ENCODE results near the gene ZBTB20. TPM values are rescaled to one million over a fixed set of nuclear protein-coding genes. Genes with fewer than 3 reads are reported as not detected.

ZBTB20 gene
- total RNA-seq, 2 experiments from 2014 or later: 5.1 to 5.3 TPM

DNA sequence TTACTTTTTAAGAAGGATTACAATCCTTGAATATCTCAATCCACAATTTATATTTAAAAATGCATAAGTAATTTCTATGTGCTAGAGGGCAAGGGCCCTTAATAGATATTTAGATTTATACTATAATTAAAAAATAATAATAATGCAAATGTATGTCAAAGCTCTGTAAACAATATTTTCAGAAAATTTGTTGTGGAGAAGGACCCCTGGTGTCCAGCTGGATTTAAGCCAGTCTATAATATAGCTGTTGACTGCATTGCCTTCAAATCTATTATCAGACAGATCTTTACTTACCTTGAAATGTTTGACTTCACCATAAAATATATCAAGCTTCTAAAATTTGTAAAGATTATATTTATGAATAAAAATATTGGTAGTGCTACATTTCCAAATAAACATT is 65.6 kb downstream of the ZBTB20 start:
- Mint-ChIP-seq H3K27ac (no peak overlapping the region), H3K36me3 (ENCODE audit: low read depth) (peaks cover 4% of the 10 kb centered on the region), H3K27me3 (no peaks in the 10 kb centered on the region), H3K9me3 (no peaks in the 10 kb centered on the region), H3K4me1 (ENCODE audit: low read depth) (peaks cover 46% of the 10 kb centered on the region), H3K4me3 (no peak overlapping the region)
- intact Hi-C loops (cut with micrococcal nuclease): loop anchor here (10.0 kb wide), 1 partner anchor 613 kb away; no protein-coding TSS in a partner anchor
- CTCF ChIA-PET: interaction anchor here (1.4 kb wide), 1 partner anchor 10 kb away, joined by 5 read pairs; no protein-coding TSS in a partner anchor
- ATAC-seq (no peak), DNase-seq (no peak)
- TF ChIP-seq, protein P1, sequence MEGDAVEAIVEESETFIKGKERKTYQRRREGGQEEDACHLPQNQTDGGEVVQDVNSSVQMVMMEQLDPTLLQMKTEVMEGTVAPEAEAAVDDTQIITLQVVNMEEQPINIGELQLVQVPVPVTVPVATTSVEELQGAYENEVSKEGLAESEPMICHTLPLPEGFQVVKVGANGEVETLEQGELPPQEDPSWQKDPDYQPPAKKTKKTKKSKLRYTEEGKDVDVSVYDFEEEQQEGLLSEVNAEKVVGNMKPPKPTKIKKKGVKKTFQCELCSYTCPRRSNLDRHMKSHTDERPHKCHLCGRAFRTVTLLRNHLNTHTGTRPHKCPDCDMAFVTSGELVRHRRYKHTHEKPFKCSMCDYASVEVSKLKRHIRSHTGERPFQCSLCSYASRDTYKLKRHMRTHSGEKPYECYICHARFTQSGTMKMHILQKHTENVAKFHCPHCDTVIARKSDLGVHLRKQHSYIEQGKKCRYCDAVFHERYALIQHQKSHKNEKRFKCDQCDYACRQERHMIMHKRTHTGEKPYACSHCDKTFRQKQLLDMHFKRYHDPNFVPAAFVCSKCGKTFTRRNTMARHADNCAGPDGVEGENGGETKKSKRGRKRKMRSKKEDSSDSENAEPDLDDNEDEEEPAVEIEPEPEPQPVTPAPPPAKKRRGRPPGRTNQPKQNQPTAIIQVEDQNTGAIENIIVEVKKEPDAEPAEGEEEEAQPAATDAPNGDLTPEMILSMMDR (IDR thresholded peaks at IDR 0.05): no peak
- POLR2A ChIA-PET: no interaction called here

DNA sequence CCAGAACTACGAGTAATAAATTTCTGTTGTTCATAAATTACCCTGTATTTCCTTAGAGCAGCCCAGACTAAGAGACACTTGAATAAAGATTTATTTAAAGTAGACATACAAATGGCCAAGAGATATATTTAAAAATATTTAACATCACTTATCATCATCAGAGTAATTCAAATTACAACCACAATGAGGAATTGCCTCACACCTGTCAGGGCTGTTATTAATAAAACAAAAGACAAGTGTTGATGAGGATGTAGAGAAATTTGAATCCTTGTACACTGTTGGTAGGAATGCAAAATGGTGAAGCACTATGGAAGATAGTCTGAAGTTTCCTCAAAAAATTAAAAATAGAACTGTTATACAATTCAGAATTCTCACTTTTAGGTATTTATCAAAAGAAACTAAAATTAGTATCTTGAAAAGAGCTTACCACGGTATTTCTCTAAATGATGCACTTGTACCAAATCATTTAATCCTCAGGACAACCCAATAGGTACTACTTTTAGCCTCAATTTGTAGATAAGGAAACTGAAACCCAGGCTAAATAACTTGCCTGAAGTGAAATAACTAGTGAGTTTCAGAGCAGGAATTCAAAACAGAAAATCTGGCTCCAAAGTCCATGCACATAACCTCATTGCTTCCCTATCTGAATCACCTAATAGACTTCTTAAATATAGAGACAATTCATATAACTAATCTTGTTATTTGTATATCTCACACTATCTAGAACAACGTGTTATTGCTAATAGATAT is 69.4 kb downstream of the ZBTB20 start:
- H3K4me3 Mint-ChIP-seq: no peak overlapping the region
- H3K27ac Mint-ChIP-seq: no peak overlapping the region
- TF ChIP-seq, protein P1 (IDR thresholded peaks at IDR 0.05): no peak
- peaks cover 43% of the 10 kb centered on the region for H3K4me1 Mint-ChIP-seq (ENCODE audit: low read depth)
- no peaks in the 10 kb centered on the region for H3K27me3 Mint-ChIP-seq
- no peaks in the 10 kb centered on the region for H3K9me3 Mint-ChIP-seq
- ChIA-PET CTCF (interaction anchor here (1.2 kb wide), 1 partner anchor 14 kb away, joined by 3 read pairs; no protein-coding TSS in a partner anchor), POLR2A (no interaction called here)
- peaks cover 12% of the 10 kb centered on the region for H3K36me3 Mint-ChIP-seq (ENCODE audit: low read depth)
- intact Hi-C loops (cut with micrococcal nuclease): no loop called here
- ATAC-seq (no peak), DNase-seq (no peak)

DNA sequence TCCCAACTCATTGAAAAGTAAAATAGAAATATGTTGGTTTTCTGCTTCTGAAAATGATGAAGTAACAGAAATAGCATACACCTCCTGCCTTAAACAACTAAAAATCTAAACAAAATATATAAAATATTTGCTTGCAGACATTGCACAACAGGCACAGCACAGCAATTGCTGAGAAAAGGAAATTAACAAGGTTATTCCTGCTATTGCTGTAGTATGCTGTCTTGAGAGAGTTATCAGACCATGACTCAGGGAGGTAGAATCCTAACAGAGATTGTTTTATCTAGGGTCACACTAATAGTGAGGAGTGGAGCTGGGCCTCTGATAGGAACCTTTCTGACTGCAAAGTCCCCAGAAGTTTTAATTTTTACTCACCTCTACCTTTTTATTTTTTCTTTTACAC is 72.6 kb downstream of the ZBTB20 start:
- H3K9me3 Mint-ChIP-seq: no peaks in the 10 kb centered on the region
- peaks cover 16% of the 10 kb centered on the region for H3K36me3 Mint-ChIP-seq (ENCODE audit: low read depth)
- no peak overlapping the region for H3K27ac Mint-ChIP-seq
- intact Hi-C loops (cut with micrococcal nuclease): no loop called here
- ATAC-seq: no peak
- TF ChIP-seq, protein P1 (IDR thresholded peaks at IDR 0.05): no peak
- peaks cover 35% of the 10 kb centered on the region for H3K4me1 Mint-ChIP-seq (ENCODE audit: low read depth)
- no peak overlapping the region for H3K4me3 Mint-ChIP-seq
- ChIA-PET CTCF (no interaction called here), POLR2A (no interaction called here)
- DNase-seq: no peak
- no peaks in the 10 kb centered on the region for H3K27me3 Mint-ChIP-seq

DNA sequence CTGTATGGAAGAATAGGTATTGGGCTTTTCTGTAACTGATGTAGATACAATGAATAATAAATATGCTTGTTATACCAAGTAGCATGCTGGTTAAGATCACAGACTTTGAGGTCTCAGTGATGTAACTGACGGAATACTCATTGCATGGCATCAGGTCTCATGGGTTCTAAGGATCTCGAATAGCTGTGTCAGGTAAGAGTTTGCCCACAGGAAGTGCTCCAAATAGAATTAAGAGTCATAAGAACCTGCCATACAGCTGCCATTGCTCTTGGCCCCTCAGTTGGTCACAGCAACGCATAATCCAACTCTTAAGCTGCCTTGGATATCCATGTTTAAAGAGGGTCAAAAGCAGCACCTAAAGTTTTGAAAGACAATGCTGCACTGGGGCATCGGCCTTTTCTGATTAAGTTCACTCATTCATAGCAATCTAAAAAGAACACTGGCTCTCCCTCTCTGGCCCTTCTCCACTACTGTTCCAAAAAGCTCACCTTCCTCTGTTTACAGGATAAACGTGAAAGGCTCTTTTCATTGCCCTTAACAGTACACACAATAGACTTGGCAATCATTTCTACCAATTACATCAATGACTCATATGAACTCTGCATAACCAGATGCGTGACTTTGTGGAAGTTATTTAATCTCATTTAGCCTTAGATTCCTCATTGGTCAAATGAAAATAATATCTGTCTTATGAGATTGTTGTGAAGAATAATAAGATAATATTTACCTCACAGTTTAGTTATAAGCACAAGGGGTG is 74.6 kb downstream of the ZBTB20 start:
- Mint-ChIP-seq H3K27ac (no peak overlapping the region), H3K27me3 (no peaks in the 10 kb centered on the region), H3K4me3 (no peak overlapping the region), H3K9me3 (no peaks in the 10 kb centered on the region), H3K36me3 (ENCODE audit: low read depth) (peaks cover 18% of the 10 kb centered on the region), H3K4me1 (ENCODE audit: low read depth) (peaks cover 37% of the 10 kb centered on the region)
- no peak for DNase-seq
- TF ChIP-seq, protein P1 (IDR thresholded peaks at IDR 0.05): no peak
- ChIA-PET CTCF (interaction anchor here (1.0 to 1.9 kb wide), 3 partner anchors 14 to 20 kb away, joined by 5 read pairs; no protein-coding TSS in a partner anchor), POLR2A (no interaction called here)
- no peak for ATAC-seq
- intact Hi-C loops (cut with micrococcal nuclease): no loop called here

DNA sequence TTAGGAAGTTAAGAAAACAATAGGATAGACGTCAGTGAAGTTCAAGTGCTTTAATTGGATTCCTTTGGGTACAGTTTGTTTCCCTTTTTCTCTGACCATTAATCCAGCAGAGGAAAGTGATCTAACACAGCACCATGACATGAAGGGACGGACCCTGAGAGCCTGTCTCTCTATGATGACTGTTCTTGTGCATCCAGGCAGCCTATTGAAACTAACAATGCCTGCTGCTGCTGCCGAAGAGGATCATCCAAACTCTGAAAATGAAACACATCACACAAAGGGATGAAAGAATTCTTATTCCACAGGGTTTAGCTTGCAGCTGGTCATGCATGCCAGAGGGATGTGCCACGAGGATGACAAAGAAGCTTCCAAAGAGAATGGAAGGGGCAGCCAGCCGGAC is 75.5 kb downstream of the ZBTB20 start:
- ATAC-seq: no peak
- H3K27me3 Mint-ChIP-seq: no peaks in the 10 kb centered on the region
- no peak for DNase-seq
- H3K4me3 Mint-ChIP-seq: no peak overlapping the region
- TF ChIP-seq, protein P1 (IDR thresholded peaks at IDR 0.05): no peak
- H3K27ac Mint-ChIP-seq: no peak overlapping the region
- intact Hi-C loops (cut with micrococcal nuclease): no loop called here
- POLR2A ChIA-PET: no interaction called here
- CTCF ChIA-PET: interaction anchor here (1.0 to 1.9 kb wide), 2 partner anchors 16 to 21 kb away, joined by 5 read pairs; no protein-coding TSS in a partner anchor
- no peaks in the 10 kb centered on the region for H3K9me3 Mint-ChIP-seq
- peaks cover 30% of the 10 kb centered on the region for H3K4me1 Mint-ChIP-seq (ENCODE audit: low read depth)
- peaks cover 14% of the 10 kb centered on the region for H3K36me3 Mint-ChIP-seq (ENCODE audit: low read depth)

Data from activated CD8-positive, alpha-beta T cell treated with anti-CD3 and anti-CD28 coated beads for 36 hours (primary cell).